ENCODE data around the gene ZHX3. TPM values are rescaled to one million over a fixed set of nuclear protein-coding genes. Genes with fewer than 3 reads are reported as not detected.

ZHX3 gene
- total and polyA plus RNA-seq, 9 of the 15 experiments (the other 6 are each of a cell fraction or from before 2014, with no cell fraction given): 0.80 to 14.6 (median 4.9) TPM

- no peaks in the 10 kb centered on the region for H3K79me2 ChIP-seq (ENCODE audit: control insufficient read depth, insufficient read depth, low read length)
- intact Hi-C loops (cut with micrococcal nuclease) (no loop called here), in situ Hi-C loops (cut with MboI) (loop anchor here (5.0 kb wide), 1 partner anchor 165 kb away; the partner anchor contains the start of gene LPIN3)
- no peak overlapping the region for H3K9ac ChIP-seq (ENCODE audit: insufficient read depth in 1 of 2, low read depth in 2 of 2, low read length in 2 of 2)
- FAIRE-seq: no peak
- peaks cover 52% of the 10 kb centered on the region; the same call in 2 of the 3 replicates for H3K36me3 ChIP-seq (ENCODE audit: control insufficient read depth, insufficient read depth, low read length)
- no peaks in the 10 kb centered on the region for H3K9me1 ChIP-seq (ENCODE audit: control insufficient read depth, insufficient read depth, low read length)
- WGBS (ENCODE audit: insufficient coverage, low coverage, missing lambda C conversion rate): 68% methylated on average over 8 of the region's 8 CpGs
- H4K20me1 ChIP-seq (replicated peaks; ENCODE audit: control insufficient read depth, insufficient read depth, low read length): peaks cover 12% of the 10 kb centered on the region; the same call in 1 of the 2 replicates
- no peak overlapping the region for H2AFZ ChIP-seq (ENCODE audit: low read depth, low read length)
- ChIA-PET POLR2A (interaction anchor here (1.4 kb wide), 1 partner anchor 8 kb away, joined by 4 read pairs; no protein-coding TSS in a partner anchor), CTCF (ENCODE audit: low intra/inter-chr PET ratio) (no interaction called here)
- H3K9me3 ChIP-seq (replicated peaks; ENCODE audit: control insufficient read depth, insufficient read depth, low read depth, low read length): no peaks in the 10 kb centered on the region
- H3K27me3 ChIP-seq (ENCODE audit: control insufficient read depth in 2 of 2, insufficient read depth in 2 of 2, low read length in 2 of 2): no peaks in the 10 kb centered on the region
- no TSS peak for BruUV-seq (replicated peaks)
- no peak overlapping the region for H3K4me2 ChIP-seq (ENCODE audit: insufficient read depth, low read length)
- no peaks in the 10 kb centered on the region for H3K4me1 ChIP-seq (replicated peaks in 1 of 2; ENCODE audit: control insufficient read depth in 2 of 2, insufficient read depth in 2 of 2, low read length in 2 of 2)
- TF ChIP-seq ZHX1 (conservative IDR thresholded peaks at IDR 0.05; ENCODE audit: low read length): no peak
- TF ChIP-seq SFPQ (IDR thresholded peaks at IDR 0.05; ENCODE audit: low read depth, low read length): no peak
- TF ChIP-seq MCM2 (IDR thresholded peaks at IDR 0.05; ENCODE audit: low read depth): no peak
- TF ChIP-seq SLC30A9 (CRISPR knock-in tag; IDR thresholded peaks at IDR 0.05): no peak
- no peak overlapping the region for H3K4me3 ChIP-seq
- no peak for DNase-seq (ENCODE audit: extremely low read depth in 1 of 4, low spot score in 3 of 4)
- no peak for ATAC-seq
- H3K27ac ChIP-seq (ENCODE audit: extremely low read depth, low read depth, low read length): no peak overlapping the region
These were observed 140.6 kb downstream of the ZHX3 start for GRCh38 chr20:41176711-41177552.
